DMS153 treated with DMSO at 0.1 percent for 48 hours (cell line): ENCODE results near the gene ANKRD63.

ENCODE experiments used
- DNase-seq: peaks from one replicate; lab custom pipeline; 2025; ENCODE audit not compliant: unreplicated experiment; lab: John Stamatoyannopoulos, UW

ANKRD63 gene

GRCh38 chr15:40263024-40263754, 19.7 kb downstream of the ANKRD63 start:
- no peak for DNase-seq

GRCh38 chr15:40259021-40259420, 23.8 kb downstream of the ANKRD63 start:
- no peak for DNase-seq

GRCh38 chr15:40258544-40258943, 24.3 kb downstream of the ANKRD63 start:
- DNase-seq: no peak

DNA sequence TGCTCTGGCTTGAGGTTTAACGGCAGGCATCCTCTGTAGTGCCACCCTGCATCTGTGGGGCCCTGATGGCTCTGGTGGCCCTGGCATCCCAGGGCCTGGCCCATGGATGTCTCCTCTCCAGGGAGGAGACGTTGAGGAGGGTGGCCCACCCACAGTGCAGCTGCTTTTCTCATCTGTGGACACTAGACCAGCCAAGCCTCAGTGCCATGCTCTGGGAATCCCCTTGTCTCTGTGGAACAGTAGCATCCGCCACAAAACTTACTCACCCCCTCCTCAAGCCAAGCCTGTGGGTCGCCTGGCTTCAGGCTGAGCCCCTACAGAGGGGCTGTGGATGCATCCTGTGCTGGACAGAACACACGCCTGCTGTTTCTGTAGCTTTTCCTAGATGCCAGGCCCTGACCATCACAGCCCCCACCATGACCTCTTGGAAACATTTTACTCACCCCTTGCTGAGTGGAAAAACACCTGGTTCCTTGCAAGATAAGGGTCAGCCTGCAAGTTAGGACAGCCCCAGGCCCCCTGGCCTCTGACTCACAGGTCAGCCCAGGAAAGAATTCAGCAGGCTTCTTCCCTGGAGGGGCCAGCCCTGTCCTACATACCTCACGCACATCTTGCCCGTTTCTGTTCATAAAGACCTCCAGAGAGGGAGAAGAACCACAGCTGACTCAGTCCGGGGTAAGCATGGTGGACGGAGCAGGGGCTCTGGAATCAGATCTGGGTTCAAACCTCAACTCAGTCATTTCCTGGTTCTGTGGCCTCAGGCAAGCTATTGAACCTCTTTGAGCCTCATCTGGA, 25.0 kb downstream of the ANKRD63 start:
- DNase-seq: no peak

GRCh38 chr15:40256638-40257235, 26.1 kb downstream of the ANKRD63 start:
- DNase-seq: no peak

DNA sequence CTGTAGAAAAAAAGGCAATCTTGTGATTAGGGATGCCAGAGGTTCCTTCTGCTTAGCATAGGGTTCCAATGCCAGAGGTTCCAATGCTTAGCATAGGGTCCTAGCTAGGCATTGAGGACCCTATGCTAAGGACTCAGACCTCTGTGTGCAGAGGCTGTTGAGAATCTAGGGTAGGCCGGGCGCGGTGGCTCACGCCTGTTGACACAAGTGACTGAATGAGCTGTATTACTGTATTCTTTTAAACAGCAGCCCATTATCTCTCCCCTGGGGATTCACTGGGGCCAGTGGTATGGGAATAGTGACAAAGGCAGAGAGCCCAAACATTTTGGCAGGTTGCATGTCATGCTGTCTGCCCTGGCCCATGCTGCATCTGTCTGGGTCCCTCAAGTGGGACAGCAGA, 27.8 kb downstream of the ANKRD63 start:
- peak; percentile 11 for DNase-seq

- no peak for DNase-seq
These were observed 28.4 kb downstream of the ANKRD63 start for GRCh38 chr15:40254452-40254851.

GRCh38 chr15:40253167-40253790, 29.6 kb downstream of the ANKRD63 start:
- DNase-seq: no peak

- DNase-seq: peak; percentile 5
These were observed 30.3 kb downstream of the ANKRD63 start for GRCh38 chr15:40252438-40253166.

GRCh38 chr15:40252141-40252437, 30.8 kb downstream of the ANKRD63 start:
- DNase-seq: no peak

GRCh38 chr15:40251486-40252140, 31.3 kb downstream of the ANKRD63 start:
- no peak for DNase-seq

DNA sequence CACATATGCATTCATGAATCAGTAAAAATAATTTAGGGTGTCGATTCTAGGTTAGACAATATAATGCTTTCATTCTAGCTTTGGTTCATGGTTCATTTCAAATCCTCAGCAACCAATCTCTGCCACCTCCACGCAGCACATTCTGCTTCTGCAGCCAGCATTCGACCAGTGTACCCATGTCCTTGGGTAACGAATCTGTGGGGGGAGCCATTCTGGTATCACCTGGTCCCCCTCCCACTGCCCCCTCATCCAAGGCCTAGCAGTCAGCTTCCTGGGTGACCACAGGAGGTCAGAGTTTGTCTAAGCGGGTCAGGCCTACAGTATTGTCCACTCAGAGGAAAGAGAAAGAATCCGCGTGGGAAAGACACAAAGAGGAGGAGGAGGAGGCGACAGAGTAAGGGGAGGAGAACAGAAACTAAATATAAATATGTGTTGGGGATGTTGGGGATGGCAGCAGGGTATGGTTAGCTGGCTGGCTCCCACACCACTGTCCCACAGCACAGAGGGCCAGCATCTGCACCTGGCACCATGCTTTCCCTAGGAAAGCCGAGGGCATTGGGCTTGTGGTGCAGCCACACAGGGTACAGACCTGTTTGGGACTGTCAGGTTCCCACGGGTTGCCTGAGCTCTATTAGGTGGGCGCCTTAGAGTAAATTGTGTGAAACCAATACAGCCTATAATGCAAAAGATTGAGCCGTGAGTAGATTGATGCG, 31.9 kb downstream of the ANKRD63 start:
- DNase-seq: no peak

DNA sequence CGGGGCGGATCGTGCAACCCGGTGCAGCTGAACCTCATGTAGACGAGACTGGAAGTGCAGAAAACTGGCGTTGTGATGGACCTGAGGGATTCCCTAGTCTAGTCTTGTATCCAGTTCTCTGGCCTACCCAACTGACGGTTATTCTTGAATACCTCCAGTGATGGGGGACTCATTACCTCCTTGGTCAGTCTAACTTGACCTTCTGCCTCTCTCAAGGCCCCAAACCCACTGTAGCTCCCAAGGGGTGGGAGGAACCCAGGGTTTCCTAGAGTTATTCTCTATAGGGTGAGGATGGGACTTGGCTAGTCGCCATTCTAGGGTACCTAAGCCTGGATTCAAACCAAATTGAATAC, 32.6 kb downstream of the ANKRD63 start:
- no peak for DNase-seq

GRCh38 chr15:40249477-40250303, 33.2 kb downstream of the ANKRD63 start:
- DNase-seq: no peak

GRCh38 chr15:40248006-40248783, 34.7 kb downstream of the ANKRD63 start:
- no peak for DNase-seq

GRCh38 chr15:40247406-40247971, 35.4 kb downstream of the ANKRD63 start:
- no peak for DNase-seq

- no peak for DNase-seq
These were observed 36.2 kb downstream of the ANKRD63 start for GRCh38 chr15:40246496-40247280.
